IMR-90 (cell line): ENCODE data around the gene AQP12A. TPM values are rescaled to one million over a fixed set of nuclear protein-coding genes. Genes with fewer than 3 reads are reported as not detected.

Source experiments
- ATAC-seq: fragments of 200-7000 bp; cut with Tn5 transposase; 2 replicates; pipeline ENCODE4 v1.9.1; 2020; ENCODE audit warnings: low read depth, mild to moderate bottlenecking, moderate library complexity
- BruUV-seq: library from RNA; stranded (reverse); fragments of 400-500 nt; replicated peaks from 2 replicates; lab custom pipeline; 2021; lab: Mats Ljungman, UMichigan
- CTCF ChIA-PET: fragments of 300-600 bp; formaldehyde crosslinking; extraction: SDS; loops from one replicate; lab custom pipeline; 2021; ENCODE audit warnings: antibody characterized with exemption; lab: Yijun Ruan, JAX
- POLR2A ChIA-PET: fragments of 300-600 bp; sonication (Branson Sonifier 250); formaldehyde crosslinking; loops from one replicate; lab custom pipeline; 2022; ENCODE audit warnings: antibody characterized with exemption; ENCODE audit not compliant: unreplicated experiment; lab: Charles Lee
- DNase-seq: peaks from one replicate; pipeline ENCODE4 v3.0.0; 2013
- H2AFZ ChIP-seq: replicated peaks from 2 replicates; pipeline ENCODE3; 2013; ENCODE audit warnings: low read length, mild to moderate bottlenecking; ENCODE audit not compliant: poor library complexity
- H2AK5ac ChIP-seq: 2 replicates; pipeline ENCODE4 v1.6.1; 2013; ENCODE audit warnings: low read depth, low read length, inconsistent platforms
- H2AK9ac ChIP-seq: replicated peaks from 2 replicates; pipeline ENCODE3; 2013; ENCODE audit warnings: mild to moderate bottlenecking, low read depth, low read length, moderate library complexity; ENCODE audit not compliant: poor library complexity
- H2BK120ac ChIP-seq: 2 replicates; pipeline ENCODE4 v1.6.1; 2013; ENCODE audit warnings: low read depth, low read length, inconsistent platforms
- H2BK15ac ChIP-seq: 3 replicates; pipeline ENCODE4 v1.6.1; 2013; ENCODE audit warnings: low read depth, low read length, inconsistent platforms
- H2BK20ac ChIP-seq: 2 replicates; pipeline ENCODE4 v1.6.1; 2013; ENCODE audit warnings: low read depth, mild to moderate bottlenecking, inconsistent platforms, low read length, moderate library complexity
- H2BK5ac ChIP-seq: 2 replicates; pipeline ENCODE4 v1.6.1; 2013; ENCODE audit warnings: mild to moderate bottlenecking, low read depth, low read length, inconsistent platforms; ENCODE audit not compliant: poor library complexity, severe bottlenecking
- H3K14ac ChIP-seq: replicated peaks from 2 replicates; pipeline ENCODE4 v1.6.1; 2013; ENCODE audit warnings: low read depth, low read length, inconsistent platforms
- H3K18ac ChIP-seq: 2 replicates; pipeline ENCODE4 v1.6.1; 2013; ENCODE audit warnings: low read depth, low read length, control low read depth
- H3K23ac ChIP-seq: 2 replicates; pipeline ENCODE4 v1.6.1; 2013; ENCODE audit warnings: low read depth, low read length, inconsistent platforms
- H3K27ac ChIP-seq: 2 replicates; pipeline ENCODE4 v1.5.1; 2013; ENCODE audit warnings: mild to moderate bottlenecking, control low read depth, low read length; ENCODE audit not compliant: insufficient read depth
- H3K27me3 ChIP-seq: 2 replicates; pipeline ENCODE4 v1.6.1; 2013; ENCODE audit warnings: low read length; ENCODE audit not compliant: control insufficient read depth, insufficient read depth
- H3K36me3 ChIP-seq: 2 replicates; pipeline ENCODE4 v1.6.1; 2013; ENCODE audit warnings: low read length, mixed read lengths; ENCODE audit not compliant: control insufficient read depth, insufficient read depth
- H3K4ac ChIP-seq: 2 replicates; pipeline ENCODE4 v1.6.1; 2013; ENCODE audit warnings: low read depth, low read length, inconsistent platforms
- H3K4me1 ChIP-seq: 2 replicates; pipeline ENCODE4 v1.6.1; 2013; ENCODE audit warnings: low read length, mixed read lengths; ENCODE audit not compliant: control insufficient read depth, insufficient read depth
- H3K4me2 ChIP-seq: 2 replicates; pipeline ENCODE4 v1.6.1; 2013; ENCODE audit warnings: low read depth, mild to moderate bottlenecking, control low read depth, low read length, moderate library complexity
- H3K4me3 ChIP-seq: 2 replicates; pipeline ENCODE4 v1.5.1; 2013; ENCODE audit warnings: low read depth, mild to moderate bottlenecking, control low read depth, low read length, moderate library complexity; ENCODE audit not compliant: insufficient read depth
- H3K56ac ChIP-seq: 2 replicates; pipeline ENCODE4 v1.6.1; 2013; ENCODE audit warnings: low read length, inconsistent platforms; ENCODE audit not compliant: insufficient read depth; ENCODE audit errors: extremely low read depth
- H3K79me1 ChIP-seq, 2 experiments: 2 replicates each; pipeline ENCODE4 v1.6.1; 2013; ENCODE audit warnings: low read length in 2 of 2, inconsistent platforms in 1 of 2, low read depth in 1 of 2
- H3K9ac ChIP-seq: 2 replicates; pipeline ENCODE4 v1.6.1; 2013; ENCODE audit warnings: low read depth, low read length, control low read depth
- H3K9me1 ChIP-seq: 2 replicates; pipeline ENCODE4 v1.6.1; 2013; ENCODE audit warnings: low read length, inconsistent platforms; ENCODE audit not compliant: insufficient read depth
- H3K9me3 ChIP-seq: 2 replicates; pipeline ENCODE4 v1.6.1; 2013; ENCODE audit warnings: low read length; ENCODE audit not compliant: control insufficient read depth, insufficient read depth
- H4K20me1 ChIP-seq: 2 replicates; pipeline ENCODE4 v1.6.1; 2013; ENCODE audit warnings: low read length, inconsistent platforms; ENCODE audit not compliant: insufficient read depth
- H4K5ac ChIP-seq: 2 replicates; pipeline ENCODE4 v1.6.1; 2013; ENCODE audit warnings: mild to moderate bottlenecking, low read depth, low read length, control low read depth
- H4K8ac ChIP-seq, 2 experiments: 2 replicates each; pipeline ENCODE4 v1.6.1; 2013; ENCODE audit warnings: low read depth in 2 of 2, low read length in 2 of 2, control low read depth in 1 of 2, inconsistent platforms in 1 of 2
- H4K91ac ChIP-seq: 2 replicates; pipeline ENCODE4 v1.6.1; 2013; ENCODE audit warnings: low read depth, low read length, inconsistent platforms; ENCODE audit not compliant: insufficient read depth
- MAZ ChIP-seq: IDR thresholded peaks from 2 replicates; pipeline ENCODE4 v1.6.1; 2012; ENCODE audit warnings: low read depth, mild to moderate bottlenecking, low read length, improper control_type of control experiment, moderate library complexity, borderline replicate concordance
- WGBS, 2 experiments: methylation state at CpG; one replicate each; pipeline versions ENCODE4 v1.1.5 to v1.1.7; 2013; ENCODE audit warnings: missing lambda C conversion rate in 2 of 2; ENCODE audit not compliant: insufficient read length in 1 of 2; ENCODE audit errors: extremely low coverage in 2 of 2; 5-methylcytosine and 5-hydroxymethylcytosine counted together
- dilution Hi-C: fragments of 300-500 bp; cut with HindIII; formaldehyde crosslinking; loops from one replicate; pipeline ENCODE4 v1.14.3; 2018; ENCODE audit warnings: low sequenced_read_pairs; ENCODE audit not compliant: unreplicated experiment
- in situ Hi-C: fragments of 300-500 bp; cut with MboI; formaldehyde crosslinking; loops from 3 replicates; pipeline ENCODE4 v1.14.3; 2019; ENCODE audit warnings: low sequenced_read_pairs, inconsistent platforms, mixed read lengths
- intact Hi-C: fragments of 100-400 bp; cut with micrococcal nuclease; formaldehyde crosslinking; loops from 2 replicates; pipeline ENCODE4 v1.10.0; 2022
- polyA plus RNA-seq, 3 experiments: library from polyadenylated mRNA; depleted of rRNA; stranded (reverse); fragments of >200 nt; gene quantifications; 2 replicates each; pipeline ENCODE4 v1.2.3, GENCODE V29; 2012; ENCODE audit warnings: low replicate concordance in 1 of 3
- total RNA-seq: library from RNA; depleted of rRNA; stranded (reverse); fragments of >200 nt; gene quantifications from 2 replicates; pipeline ENCODE4 v1.2.3, GENCODE V29; 2012
- TF ChIP-seq, protein P1 (sequence below): fragments of 150-350 bp; IDR thresholded peaks from 2 replicates; pipeline ENCODE4 v1.6.1; 2016; ENCODE audit warnings: low read depth, mild to moderate bottlenecking, low read length, moderate library complexity, borderline replicate concordance
- TF ChIP-seq, protein P2 (sequence below): fragments of 150-350 bp; IDR thresholded peaks from 2 replicates; pipeline ENCODE4 v1.6.1; 2017; ENCODE audit warnings: mild to moderate bottlenecking, antibody characterized with exemption, low read length, low read depth

The AQP12A gene
- total and polyA plus RNA-seq, 2 of the 4 experiments (the other 2 are of a cell fraction): not detected

DNA sequence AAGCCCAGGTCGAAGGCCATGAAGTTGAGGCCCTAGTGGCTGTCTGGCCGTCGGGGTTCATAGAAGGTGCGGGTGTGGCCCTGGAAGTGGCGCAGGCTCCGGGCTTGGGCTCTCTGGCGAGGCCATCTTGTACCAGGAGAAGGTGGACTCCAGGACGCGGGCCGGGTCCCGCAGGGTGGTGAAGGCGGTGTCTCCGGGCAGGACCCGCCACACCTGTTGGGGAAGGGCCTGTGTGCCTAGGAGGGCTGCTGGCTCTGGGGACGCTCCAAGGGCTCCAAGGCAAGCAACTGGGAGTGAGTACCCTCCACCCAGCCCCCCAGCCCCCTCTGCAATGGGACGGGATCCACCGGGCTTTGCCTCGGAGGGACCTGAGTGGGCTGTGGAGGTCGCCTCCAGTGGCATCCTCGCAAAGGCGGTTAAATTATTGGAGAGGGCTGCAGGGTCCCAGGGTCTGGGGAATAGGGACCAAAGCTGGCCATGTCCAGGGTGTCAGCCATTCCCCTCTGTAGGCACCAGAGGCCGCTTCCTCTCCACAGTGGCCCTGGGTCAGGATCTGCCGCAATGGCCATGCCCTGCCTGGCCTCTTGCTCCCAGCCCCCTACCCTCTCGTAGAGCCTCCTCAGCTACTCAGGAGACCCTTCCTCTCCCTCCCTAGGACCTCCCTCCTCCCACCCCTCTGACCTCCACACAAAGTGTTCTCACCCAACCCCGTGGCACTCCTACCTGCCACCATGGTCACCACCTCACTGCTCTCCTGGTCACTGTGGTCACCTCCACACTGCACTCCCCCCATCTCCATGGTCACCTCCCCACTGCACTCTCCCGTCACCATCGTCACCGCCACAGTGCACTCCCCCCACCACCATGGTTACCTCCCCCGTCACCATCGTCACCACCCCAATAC is 10.3 kb downstream of the AQP12A start:
- no peak overlapping the region for H3K9ac ChIP-seq
- no peak overlapping the region for H3K23ac ChIP-seq
- no peak overlapping the region for H3K27ac ChIP-seq
- H2BK5ac ChIP-seq: no peak overlapping the region
- H3K4me3 ChIP-seq: no peak overlapping the region
- ChIA-PET POLR2A (no interaction called here), CTCF (no interaction called here)
- H4K91ac ChIP-seq: no peak overlapping the region
- no peak overlapping the region for H3K4me2 ChIP-seq
- 82% methylated on average over 6 of the region's 30 CpGs; no CpG with 5 or more reads in 1 of the 2 experiments for WGBS, 2 experiments
- intact Hi-C loops: loop anchor here (5.0 kb wide), 1 partner anchor 190 kb away; no protein-coding TSS in a partner anchor
- H2AK9ac ChIP-seq: no peak overlapping the region
- BruUV-seq: no TSS peak
- TF ChIP-seq, protein P1, sequence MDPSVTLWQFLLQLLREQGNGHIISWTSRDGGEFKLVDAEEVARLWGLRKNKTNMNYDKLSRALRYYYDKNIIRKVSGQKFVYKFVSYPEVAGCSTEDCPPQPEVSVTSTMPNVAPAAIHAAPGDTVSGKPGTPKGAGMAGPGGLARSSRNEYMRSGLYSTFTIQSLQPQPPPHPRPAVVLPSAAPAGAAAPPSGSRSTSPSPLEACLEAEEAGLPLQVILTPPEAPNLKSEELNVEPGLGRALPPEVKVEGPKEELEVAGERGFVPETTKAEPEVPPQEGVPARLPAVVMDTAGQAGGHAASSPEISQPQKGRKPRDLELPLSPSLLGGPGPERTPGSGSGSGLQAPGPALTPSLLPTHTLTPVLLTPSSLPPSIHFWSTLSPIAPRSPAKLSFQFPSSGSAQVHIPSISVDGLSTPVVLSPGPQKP: no peak
- no peak for TF ChIP-seq MAZ
- TF ChIP-seq, protein P2, sequence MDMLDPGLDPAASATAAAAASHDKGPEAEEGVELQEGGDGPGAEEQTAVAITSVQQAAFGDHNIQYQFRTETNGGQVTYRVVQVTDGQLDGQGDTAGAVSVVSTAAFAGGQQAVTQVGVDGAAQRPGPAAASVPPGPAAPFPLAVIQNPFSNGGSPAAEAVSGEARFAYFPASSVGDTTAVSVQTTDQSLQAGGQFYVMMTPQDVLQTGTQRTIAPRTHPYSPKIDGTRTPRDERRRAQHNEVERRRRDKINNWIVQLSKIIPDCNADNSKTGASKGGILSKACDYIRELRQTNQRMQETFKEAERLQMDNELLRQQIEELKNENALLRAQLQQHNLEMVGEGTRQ: no peak
- no peak for ATAC-seq
- H4K5ac ChIP-seq: no peak overlapping the region
- no peaks in the 10 kb centered on the region for H3K9me1 ChIP-seq
- H3K79me1 ChIP-seq: no peaks in the 10 kb centered on the region
- peaks cover 21% of the 10 kb centered on the region for H3K27me3 ChIP-seq
- in situ Hi-C loops: no loop called here
- no peak for DNase-seq
- no peak overlapping the region for H2BK15ac ChIP-seq
- no peak overlapping the region for H3K56ac ChIP-seq
- no peak overlapping the region for H2AK5ac ChIP-seq
- H3K18ac ChIP-seq: no peak overlapping the region
- dilution Hi-C loops: no loop called here
- H2BK20ac ChIP-seq: no peak overlapping the region
- H3K9me3 ChIP-seq: no peaks in the 10 kb centered on the region
- no peaks in the 10 kb centered on the region for H4K20me1 ChIP-seq
- no peak overlapping the region for H2BK120ac ChIP-seq
- no peaks in the 10 kb centered on the region for H3K4me1 ChIP-seq
- H3K14ac ChIP-seq: no peak overlapping the region
- H3K4ac ChIP-seq: no peak overlapping the region
- H3K36me3 ChIP-seq: no peaks in the 10 kb centered on the region
- no peak overlapping the region for H4K8ac ChIP-seq
- no peak overlapping the region for H2AFZ ChIP-seq
